NK-92 treated with Interleukin-12 subunit alpha and Interleukin-12 subunit beta, amount 100 ng/mL, for 24 hours (cell line): ENCODE results near the gene RFPL1.
"Not testable (repeated sequence)": the region's sequence is repeated elsewhere in the genome, so short reads cannot be mapped to it uniquely, and the experiment has no call there.

ENCODE experiments used
- DNase-seq: peaks from one replicate; lab custom pipeline; 2025; lab: John Stamatoyannopoulos, UW

The RFPL1 gene

GRCh38 chr22:29438283-29438682, at the start of gene RFPL1:
TSS of gene RFPL1 (plus strand) at chr22:29438583.
- DNase-seq = not testable (repeated sequence)

GRCh38 chr22:29388759-29389090, 49.7 kb upstream of the RFPL1 start:
- no peak for DNase-seq

DNA sequence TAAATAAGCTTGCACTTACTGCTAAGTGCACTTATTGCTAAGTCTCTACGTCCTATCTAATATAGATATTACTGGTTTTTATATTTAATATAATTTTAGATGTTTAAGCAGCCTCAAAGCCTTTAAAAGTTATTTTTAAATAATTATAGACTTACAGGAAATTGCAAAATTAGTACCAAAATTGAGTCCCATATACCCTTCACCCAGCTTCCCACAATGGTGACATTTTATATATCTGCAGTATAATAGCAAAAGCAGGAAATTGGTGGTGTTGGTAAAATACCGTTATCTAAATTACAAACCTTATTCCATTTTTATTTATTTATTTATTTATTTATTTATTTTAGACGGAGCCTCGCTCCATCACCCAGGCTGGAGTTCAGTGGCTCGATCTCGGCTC, 48.1 kb upstream of the RFPL1 start:
- no peak for DNase-seq

DNA sequence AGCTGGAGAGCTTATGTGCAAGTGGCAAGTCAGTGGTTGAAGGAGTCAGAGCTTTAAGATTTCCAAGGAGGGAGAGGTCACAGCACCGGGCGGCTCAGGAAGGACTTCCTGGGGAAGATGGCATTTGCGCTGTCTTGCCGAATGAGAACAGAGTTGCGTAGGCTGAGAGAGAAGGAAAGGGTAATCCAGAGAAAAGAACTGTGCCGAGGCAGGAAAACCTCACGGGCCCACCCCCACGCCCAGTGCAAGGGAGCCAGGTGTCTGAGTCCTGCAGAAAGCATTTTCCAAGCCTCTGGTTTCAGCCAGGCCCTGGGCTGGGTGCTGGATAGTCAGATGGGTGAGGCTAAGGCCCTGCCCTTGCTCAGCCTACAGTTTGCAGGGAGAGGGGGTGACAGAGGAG, 46.8 kb upstream of the RFPL1 start:
- no peak for DNase-seq

DNA sequence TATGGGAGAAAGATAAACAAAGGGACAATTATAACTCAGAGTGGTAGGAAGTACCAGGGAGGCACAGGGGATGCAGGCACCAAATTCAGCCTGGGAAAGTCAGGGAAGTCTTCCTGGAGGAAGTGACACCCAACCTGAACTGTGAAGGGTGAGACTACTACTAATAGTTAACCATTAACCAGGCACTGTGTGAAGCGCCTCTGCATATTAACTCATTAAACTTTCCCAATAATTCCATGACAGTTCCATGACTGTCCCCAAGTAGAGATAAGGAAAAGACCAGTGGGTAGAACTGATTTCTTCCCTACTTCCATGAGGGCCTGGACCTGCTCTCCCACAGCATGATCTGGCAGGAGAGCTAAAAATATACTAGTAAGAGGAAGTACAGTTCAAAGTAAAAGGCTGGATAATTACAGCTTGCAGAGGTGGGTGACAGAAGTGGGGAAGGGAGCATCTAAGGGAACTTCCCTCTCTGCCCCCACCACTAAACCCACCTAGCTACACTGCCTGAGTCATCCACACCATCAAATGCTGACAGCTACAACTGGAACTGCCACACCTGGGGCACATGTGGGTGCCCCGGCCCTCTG, 45.3 kb upstream of the RFPL1 start:
- no peak for DNase-seq

DNA sequence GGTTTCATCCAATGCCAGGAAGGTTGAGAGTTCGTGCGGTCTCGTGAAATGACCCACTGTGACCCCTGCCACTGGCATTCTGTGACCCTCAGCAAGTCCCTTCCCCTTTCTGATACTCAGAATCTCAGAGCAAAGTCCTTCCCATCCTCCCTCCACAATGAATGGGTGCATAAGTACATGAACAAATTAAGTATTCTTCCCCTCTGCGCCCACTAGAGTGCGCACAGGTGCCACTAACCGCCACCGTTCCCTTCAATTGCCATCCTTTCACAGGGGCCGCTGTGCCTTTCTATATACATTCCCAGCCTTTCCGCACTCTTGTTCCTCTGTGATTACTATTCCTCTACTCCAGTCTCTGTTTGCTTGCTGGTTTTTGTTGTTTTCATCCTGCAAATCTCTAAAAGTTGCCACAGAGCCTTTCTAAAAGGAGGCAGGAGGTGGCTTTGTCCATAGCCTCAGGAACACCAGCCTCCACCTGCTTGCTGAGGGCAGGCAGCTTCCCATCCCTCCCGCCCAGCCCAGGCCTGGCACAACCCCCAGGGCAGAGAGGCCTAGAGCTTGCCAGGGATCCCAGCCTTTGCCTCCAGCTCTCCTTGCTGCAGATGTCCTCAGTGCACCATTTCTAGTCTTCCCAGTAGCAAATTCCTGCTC, 43.3 kb upstream of the RFPL1 start:
- peak; percentile 13 for DNase-seq

- DNase-seq = no peak
These were observed 42.3 kb upstream of the RFPL1 start for GRCh38 chr22:29396126-29396525.

- DNase-seq = no peak
These were observed 40.6 kb upstream of the RFPL1 start for GRCh38 chr22:29397791-29398190.

DNA sequence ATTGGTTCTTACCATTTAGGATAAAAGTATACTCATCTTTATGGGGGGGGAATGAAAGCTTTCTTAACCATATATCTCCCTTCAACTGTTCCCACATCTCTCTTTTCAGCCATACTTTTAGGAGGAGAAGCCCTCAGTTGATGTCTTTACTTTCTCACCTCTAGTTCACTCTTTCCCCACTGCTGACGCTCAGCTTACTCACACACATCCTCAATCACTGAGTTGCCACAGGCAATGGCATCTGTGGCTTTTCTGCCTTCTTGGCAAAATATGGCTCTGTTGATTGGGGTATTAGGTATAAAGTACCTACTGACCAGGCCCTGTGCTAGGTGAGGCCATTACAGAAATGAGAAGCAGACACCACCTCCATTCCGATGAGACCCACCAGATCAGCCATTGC, 37.8 kb upstream of the RFPL1 start:
- DNase-seq = no peak

GRCh38 chr22:29401538-29401937, 36.8 kb upstream of the RFPL1 start:
- DNase-seq = not testable (repeated sequence)

DNA sequence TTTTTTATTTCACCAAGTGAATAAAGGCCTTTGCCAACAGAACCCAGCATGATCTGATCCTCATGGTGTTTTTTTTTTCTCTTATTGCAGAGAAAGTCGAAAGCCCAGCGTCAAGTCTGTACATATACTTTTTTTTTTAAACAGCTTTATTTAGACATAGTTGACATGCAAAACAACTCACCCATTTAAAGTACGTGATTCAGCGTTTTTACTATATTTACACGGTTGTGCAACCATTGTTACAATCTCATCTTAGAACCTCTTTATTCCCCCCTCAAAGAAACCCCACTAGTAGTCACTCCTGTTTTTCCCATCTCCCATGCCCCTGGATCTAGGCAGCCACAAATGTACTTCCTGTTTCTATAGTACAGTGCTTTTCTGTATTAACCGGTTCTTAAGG, 29.4 kb upstream of the RFPL1 start:
- no peak for DNase-seq

- not testable (repeated sequence) for DNase-seq
These were observed 26.7 kb upstream of the RFPL1 start for GRCh38 chr22:29411569-29412211.

DNA sequence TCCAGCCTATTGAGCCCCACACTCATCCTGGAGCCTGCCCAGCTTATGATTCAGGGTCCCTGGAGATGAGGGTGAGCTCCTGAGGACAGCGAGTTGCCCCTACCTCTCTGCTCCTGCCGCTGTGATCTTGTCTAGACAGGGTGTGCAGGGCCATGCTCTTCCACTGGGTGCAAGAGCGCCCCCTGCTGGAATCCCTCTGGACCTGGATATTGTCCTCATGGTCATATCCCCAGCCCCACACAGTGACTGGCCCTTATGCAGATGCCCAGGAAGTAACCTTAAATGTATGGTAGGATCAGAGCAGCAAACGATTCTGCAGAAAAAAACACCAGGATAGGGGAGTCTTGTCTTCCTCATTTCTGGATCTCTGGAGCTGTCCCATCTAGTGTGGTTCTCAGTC, 25.6 kb upstream of the RFPL1 start:
- not testable (repeated sequence) for DNase-seq

- DNase-seq = not testable (repeated sequence)
These were observed 23.3 kb upstream of the RFPL1 start for GRCh38 chr22:29414951-29415591.

GRCh38 chr22:29418704-29419103, 19.7 kb upstream of the RFPL1 start:
- not testable (repeated sequence) for DNase-seq

GRCh38 chr22:29426476-29426875, 11.9 kb upstream of the RFPL1 start:
- DNase-seq = no peak

- DNase-seq = no peak
These were observed 11.1 kb upstream of the RFPL1 start for GRCh38 chr22:29427176-29427760.

- DNase-seq = no peak
These were observed 6.4 kb upstream of the RFPL1 start for GRCh38 chr22:29431986-29432385.

- no peak for DNase-seq
These were observed 4.5 kb upstream of the RFPL1 start for GRCh38 chr22:29433856-29434255.

GRCh38 chr22:29434288-29434687, 4.1 kb upstream of the RFPL1 start:
- no peak for DNase-seq

GRCh38 chr22:29435236-29436136, 2.9 kb upstream of the RFPL1 start:
- no peak for DNase-seq

DNA sequence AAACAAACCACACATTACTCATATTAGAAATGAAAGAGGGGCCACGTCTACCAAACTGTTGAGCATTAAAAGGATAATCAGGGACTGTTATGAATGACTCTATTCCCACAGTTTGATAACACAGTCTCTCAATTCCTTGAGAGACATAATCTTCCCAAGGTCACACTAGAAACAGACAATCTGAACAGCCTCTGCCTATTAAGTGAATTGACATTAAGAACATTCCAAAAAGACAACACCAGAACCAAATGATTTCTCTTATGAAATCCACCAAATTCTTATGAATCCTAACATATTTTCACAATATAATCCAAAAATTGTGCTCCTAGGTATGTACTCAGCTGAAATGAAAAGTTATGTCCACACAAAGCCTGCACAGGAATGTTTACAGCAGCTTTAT, 4.6 kb downstream of the RFPL1 start:
- no peak for DNase-seq
